Breast epithelium (tissue), 3 donors: ENCODE data around the gene PDE4D.

Experiments used
- POLR2A ChIP-seq: fragments of 450-650 bp; IDR thresholded peaks from one replicate; pipeline ENCODE4 v1.6.1; 2016; ENCODE audit warnings: antibody characterized with exemption, mild to moderate bottlenecking, moderate library complexity
- POLR2AphosphoS5 ChIP-seq, 3 donors: sonication (generic); formaldehyde crosslinking; IDR thresholded peaks; one replicate each; pipeline ENCODE4 v1.6.1; 2017; ENCODE audit warnings: antibody characterized with exemption in 3 of 3
- TF ChIP-seq, protein P1 (sequence below), 3 donors: fragments of 450-650 bp; IDR thresholded peaks; one replicate each; pipeline ENCODE4 v1.5.1; 2016 to 2017; ENCODE audit warnings: antibody characterized with exemption in 3 of 3, mild to moderate bottlenecking in 3 of 3, moderate library complexity in 3 of 3

DNA sequence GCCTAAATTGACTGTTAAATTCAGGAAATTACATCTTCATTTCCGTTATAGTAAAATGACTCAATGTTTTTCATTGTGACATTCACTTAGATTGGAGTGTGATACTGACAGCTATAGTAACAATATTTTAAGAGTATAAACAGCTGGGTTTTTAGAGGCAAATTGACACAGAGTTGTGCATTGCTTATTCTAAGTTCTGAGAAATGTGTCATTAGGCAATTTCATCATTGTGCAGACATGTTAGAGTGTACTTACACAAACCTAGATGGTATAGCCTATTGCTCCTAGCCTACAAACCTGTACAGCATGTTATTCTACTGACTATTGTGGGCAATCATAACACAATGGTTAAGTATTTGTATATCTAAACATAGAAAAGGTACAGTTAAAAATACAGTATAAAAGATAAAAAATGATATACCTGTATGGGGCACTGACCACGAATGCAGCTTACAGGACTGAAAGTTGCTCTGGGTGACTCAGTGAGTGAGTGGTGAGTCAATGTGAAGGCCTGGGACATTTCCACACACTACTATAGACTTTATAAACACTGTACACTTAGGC, 132.7 kb downstream of the PDE4D start:
- no peak for TF ChIP-seq POLR2A
- TF ChIP-seq, protein P1, sequence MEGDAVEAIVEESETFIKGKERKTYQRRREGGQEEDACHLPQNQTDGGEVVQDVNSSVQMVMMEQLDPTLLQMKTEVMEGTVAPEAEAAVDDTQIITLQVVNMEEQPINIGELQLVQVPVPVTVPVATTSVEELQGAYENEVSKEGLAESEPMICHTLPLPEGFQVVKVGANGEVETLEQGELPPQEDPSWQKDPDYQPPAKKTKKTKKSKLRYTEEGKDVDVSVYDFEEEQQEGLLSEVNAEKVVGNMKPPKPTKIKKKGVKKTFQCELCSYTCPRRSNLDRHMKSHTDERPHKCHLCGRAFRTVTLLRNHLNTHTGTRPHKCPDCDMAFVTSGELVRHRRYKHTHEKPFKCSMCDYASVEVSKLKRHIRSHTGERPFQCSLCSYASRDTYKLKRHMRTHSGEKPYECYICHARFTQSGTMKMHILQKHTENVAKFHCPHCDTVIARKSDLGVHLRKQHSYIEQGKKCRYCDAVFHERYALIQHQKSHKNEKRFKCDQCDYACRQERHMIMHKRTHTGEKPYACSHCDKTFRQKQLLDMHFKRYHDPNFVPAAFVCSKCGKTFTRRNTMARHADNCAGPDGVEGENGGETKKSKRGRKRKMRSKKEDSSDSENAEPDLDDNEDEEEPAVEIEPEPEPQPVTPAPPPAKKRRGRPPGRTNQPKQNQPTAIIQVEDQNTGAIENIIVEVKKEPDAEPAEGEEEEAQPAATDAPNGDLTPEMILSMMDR (IDR thresholded peaks at IDR 0.05) = no peak
- TF ChIP-seq POLR2AphosphoS5 (IDR thresholded peaks at IDR 0.05) = no peak
